ENCODE measurements around the gene SLA2. TPM values are rescaled to one million over a fixed set of nuclear protein-coding genes. Genes with fewer than 3 reads are reported as not detected.

SLA2 gene
- total RNA-seq, 2 donors from 2014 or later, result 0.44 to 0.68 TPM

DNA sequence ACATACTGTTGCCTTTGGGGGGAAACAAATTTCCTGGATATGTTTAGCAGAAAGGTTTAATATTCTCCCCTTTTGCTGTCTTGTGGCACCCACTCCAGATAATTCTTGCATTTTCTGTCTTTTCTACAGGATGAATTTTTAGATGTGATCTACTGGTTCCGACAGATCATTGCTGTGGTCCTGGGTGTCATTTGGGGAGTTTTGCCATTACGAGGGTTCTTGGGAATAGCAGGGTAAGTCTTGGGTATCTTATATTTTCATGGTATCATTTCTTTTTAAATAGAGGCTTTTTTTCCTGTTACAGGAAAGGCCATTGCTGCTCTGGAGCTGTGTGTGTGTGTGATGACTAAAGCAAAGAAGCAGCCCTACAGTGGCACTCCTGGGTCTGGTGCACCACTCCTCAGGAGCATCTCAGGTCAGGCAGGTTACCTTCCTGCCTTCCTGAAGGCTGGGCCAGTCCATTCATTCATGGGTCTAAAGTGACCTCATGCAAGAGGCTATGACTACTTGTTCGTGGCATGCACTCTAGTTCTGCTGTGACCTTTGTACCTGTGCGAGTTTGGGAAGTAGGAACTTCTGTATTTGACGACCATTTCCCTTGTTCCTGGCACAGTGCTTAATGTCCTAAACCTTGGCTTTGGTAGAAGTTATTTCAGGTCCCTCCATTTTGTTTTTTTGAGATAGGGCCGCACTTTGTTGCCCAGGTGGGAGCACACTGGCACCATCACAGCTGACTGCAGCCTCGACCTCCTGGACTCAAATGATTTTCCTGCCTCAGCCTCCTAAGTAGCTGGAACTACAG is 38.2 kb downstream of the SLA2 start:
- H3K36me3 Mint-ChIP-seq (ENCODE audit: low read depth), result peaks cover 48% of the 10 kb centered on the region
- no peaks in the 10 kb centered on the region for H3K4me1 ChIP-seq (ENCODE audit: control insufficient read depth, insufficient read depth, low read length)
- no peak overlapping the region for H3K27ac ChIP-seq (ENCODE audit: low read depth, low read length)
- peak overlapping the region; percentile 99 for H3K4me3 Mint-ChIP-seq
- no peaks in the 10 kb centered on the region for H3K9me3 Mint-ChIP-seq
- peaks cover 53% of the 10 kb centered on the region for H3K36me3 ChIP-seq (ENCODE audit: control insufficient read depth, insufficient read depth, low read length)
- H3K9ac ChIP-seq (ENCODE audit: extremely low read depth, low read length, poor library complexity, severe bottlenecking), result no peak overlapping the region
- WGBS, 2 experiments (ENCODE audit: insufficient coverage in 1 of 2, insufficient read length in 1 of 2), result 91 to 95% methylated on average over 7 of the region's 7 CpGs
- no peaks in the 10 kb centered on the region for H3K9me3 ChIP-seq (ENCODE audit: control insufficient read depth, low read length)
- no peak for DNase-seq
- no peaks in the 10 kb centered on the region for H3K27me3 Mint-ChIP-seq (ENCODE audit: insufficient read depth)
- H3K4me3 ChIP-seq (ENCODE audit: low read length), result peak overlapping the region; percentile 95
- H3K27me3 ChIP-seq (ENCODE audit: control insufficient read depth, insufficient read depth, low read length, poor library complexity, severe bottlenecking), result no peaks in the 10 kb centered on the region
- peaks cover 17% of the 10 kb centered on the region for H3K4me1 Mint-ChIP-seq
- H3K27ac Mint-ChIP-seq, result peak overlapping the region; percentile 80
- TF ChIP-seq, protein P1, sequence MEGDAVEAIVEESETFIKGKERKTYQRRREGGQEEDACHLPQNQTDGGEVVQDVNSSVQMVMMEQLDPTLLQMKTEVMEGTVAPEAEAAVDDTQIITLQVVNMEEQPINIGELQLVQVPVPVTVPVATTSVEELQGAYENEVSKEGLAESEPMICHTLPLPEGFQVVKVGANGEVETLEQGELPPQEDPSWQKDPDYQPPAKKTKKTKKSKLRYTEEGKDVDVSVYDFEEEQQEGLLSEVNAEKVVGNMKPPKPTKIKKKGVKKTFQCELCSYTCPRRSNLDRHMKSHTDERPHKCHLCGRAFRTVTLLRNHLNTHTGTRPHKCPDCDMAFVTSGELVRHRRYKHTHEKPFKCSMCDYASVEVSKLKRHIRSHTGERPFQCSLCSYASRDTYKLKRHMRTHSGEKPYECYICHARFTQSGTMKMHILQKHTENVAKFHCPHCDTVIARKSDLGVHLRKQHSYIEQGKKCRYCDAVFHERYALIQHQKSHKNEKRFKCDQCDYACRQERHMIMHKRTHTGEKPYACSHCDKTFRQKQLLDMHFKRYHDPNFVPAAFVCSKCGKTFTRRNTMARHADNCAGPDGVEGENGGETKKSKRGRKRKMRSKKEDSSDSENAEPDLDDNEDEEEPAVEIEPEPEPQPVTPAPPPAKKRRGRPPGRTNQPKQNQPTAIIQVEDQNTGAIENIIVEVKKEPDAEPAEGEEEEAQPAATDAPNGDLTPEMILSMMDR (conservative IDR thresholded peaks at IDR 0.05), result no peak

DNA sequence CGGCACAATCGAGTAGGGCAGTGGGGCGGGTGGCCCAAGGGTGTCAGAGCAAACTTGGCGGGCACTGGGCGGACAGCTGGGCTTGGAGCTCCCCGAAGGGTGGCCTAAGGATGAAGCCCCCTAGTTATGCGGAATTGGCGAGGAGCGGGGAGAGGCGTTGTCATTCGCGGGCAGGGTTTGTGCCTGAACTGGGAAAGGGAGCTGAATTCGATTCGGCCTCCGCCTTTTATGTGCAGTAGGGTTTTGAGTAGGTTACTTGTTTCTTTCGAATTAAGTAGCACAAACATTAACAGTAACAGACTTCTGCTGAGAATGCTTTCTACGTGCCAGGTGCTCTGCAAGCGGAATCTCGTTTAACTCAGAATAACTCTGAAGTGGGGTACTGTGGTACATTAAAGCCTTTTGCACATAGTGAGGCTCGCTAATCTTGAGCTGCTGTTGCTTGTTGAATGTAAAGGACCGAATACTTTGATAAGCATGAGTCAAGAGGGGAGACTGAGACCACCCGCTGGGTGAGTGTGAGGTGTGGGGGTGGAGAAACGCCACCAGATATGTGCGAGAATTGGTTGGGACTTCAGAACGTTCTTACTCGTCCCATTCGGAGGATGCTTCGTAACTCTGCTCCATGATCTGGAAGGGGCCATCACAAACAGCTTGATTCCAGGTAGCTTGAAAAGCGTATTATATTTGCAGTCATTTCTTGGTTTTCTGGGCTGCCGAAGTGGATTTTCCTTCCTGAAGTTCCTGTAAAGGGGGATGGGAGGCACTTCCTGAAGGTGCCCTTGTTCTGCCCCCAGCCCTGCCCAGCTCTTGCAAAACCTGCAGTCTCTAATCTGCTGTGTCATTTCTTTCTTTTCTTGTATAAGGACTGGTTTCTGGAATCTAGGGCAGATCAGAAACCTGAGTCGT is 39.6 kb downstream of the SLA2 start:
- peaks cover 39% of the 10 kb centered on the region for H3K36me3 ChIP-seq (ENCODE audit: control insufficient read depth, insufficient read depth, low read length)
- Mint-ChIP-seq H3K36me3 (ENCODE audit: low read depth) (peaks cover 36% of the 10 kb centered on the region), H3K4me3 (peak overlapping the region; percentile 99), H3K27me3 (ENCODE audit: insufficient read depth) (no peaks in the 10 kb centered on the region), H3K4me1 (peaks cover 24% of the 10 kb centered on the region), H3K9me3 (no peaks in the 10 kb centered on the region), H3K27ac (peak overlapping the region; percentile 96)
- TF ChIP-seq, protein P1 (conservative IDR thresholded peaks at IDR 0.05), result no peak
- no peaks in the 10 kb centered on the region for H3K4me1 ChIP-seq (ENCODE audit: control insufficient read depth, insufficient read depth, low read length)
- H3K4me3 ChIP-seq (ENCODE audit: low read length), result peak overlapping the region; percentile 95
- peak overlapping the region; percentile 83 for H3K9ac ChIP-seq (ENCODE audit: extremely low read depth, low read length, poor library complexity, severe bottlenecking)
- peak; percentile 81 for DNase-seq
- H3K27me3 ChIP-seq (ENCODE audit: control insufficient read depth, insufficient read depth, low read length, poor library complexity, severe bottlenecking), result no peaks in the 10 kb centered on the region
- H3K27ac ChIP-seq (ENCODE audit: low read depth, low read length), result no peak overlapping the region
- WGBS, 2 experiments (ENCODE audit: insufficient coverage in 1 of 2, insufficient read length in 1 of 2), result 2 to 5% methylated on average over 19 to 30 of the region's 31 CpGs
- H3K9me3 ChIP-seq (ENCODE audit: control insufficient read depth, low read length), result no peaks in the 10 kb centered on the region

DNA sequence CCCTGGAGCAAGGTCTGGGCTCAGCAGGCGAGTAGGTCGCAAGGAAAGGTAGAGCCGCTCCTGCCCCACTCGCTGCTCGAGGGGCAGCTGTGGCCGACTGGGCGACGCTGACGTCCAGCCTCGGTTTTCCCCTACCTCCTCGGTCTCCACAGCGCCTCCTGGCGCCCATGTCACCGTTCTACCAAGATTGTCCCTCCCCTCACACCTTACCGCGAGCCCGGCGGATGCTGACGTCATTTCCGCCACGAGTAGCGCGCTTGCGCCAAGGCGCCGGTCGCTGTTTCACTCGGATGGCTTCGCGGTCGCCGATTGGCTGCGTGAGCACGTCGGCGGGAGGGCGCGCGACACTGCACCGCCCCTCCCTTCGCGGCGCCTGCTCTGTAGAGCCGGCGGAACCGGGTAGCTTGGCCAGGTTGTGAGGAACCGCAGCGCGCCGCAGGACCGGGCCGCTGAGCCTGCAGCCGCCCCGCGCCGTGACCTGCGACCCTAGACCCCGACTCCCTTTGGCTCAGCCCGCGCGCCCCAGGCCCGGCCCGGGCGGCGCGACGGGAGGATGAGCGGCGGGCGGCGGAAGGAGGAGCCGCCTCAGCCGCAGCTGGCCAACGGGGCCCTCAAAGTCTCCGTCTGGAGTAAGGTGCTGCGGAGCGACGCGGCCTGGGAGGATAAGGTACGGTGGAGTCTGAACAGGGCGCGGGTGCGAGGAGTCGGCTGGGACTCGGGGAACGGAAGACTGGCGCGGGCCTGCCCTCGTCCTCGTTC is 40.4 kb downstream of the SLA2 start, which contains the start of gene RAB5IF:
Gene RAB5IF (plus strand): TSS at position 381 of the 759 bp plus-strand sequence. CDS start 173 bp downstream, at position 554.
- H3K9ac ChIP-seq (ENCODE audit: extremely low read depth, low read length, poor library complexity, severe bottlenecking), result peak within 1 kb of the TSS; percentile 83
- Mint-ChIP-seq H3K4me3 (peak within 1 kb of the TSS; percentile 99), H3K27ac (peak within 1 kb of the TSS; percentile 96), H3K4me1 (peaks cover 25% of the 10 kb centered on the region), H3K36me3 (ENCODE audit: low read depth) (peaks cover 29% of the 10 kb centered on the region), H3K27me3 (ENCODE audit: insufficient read depth) (no peaks in the 10 kb centered on the region), H3K9me3 (no peaks in the 10 kb centered on the region)
- H3K27ac ChIP-seq (ENCODE audit: low read depth, low read length), result no peak within 1 kb of the TSS
- peak; percentile 100 for DNase-seq
- no peaks in the 10 kb centered on the region for H3K27me3 ChIP-seq (ENCODE audit: control insufficient read depth, insufficient read depth, low read length, poor library complexity, severe bottlenecking)
- H3K36me3 ChIP-seq (ENCODE audit: control insufficient read depth, insufficient read depth, low read length), result peaks cover 31% of the 10 kb centered on the region
- H3K4me3 ChIP-seq (ENCODE audit: low read length), result peak within 1 kb of the TSS; percentile 95
- TF ChIP-seq, protein P1 (conservative IDR thresholded peaks at IDR 0.05), result peak; percentile 97
- no peaks in the 10 kb centered on the region for H3K9me3 ChIP-seq (ENCODE audit: control insufficient read depth, low read length)
- 0 to 1% methylated on average over 35 to 90 of the region's 90 CpGs for WGBS, 2 experiments (ENCODE audit: insufficient coverage in 1 of 2, insufficient read length in 1 of 2)
- H3K4me1 ChIP-seq (ENCODE audit: control insufficient read depth, insufficient read depth, low read length), result no peaks in the 10 kb centered on the region

Data from endodermal cell (in vitro differentiated cells).